Coronary artery (tissue), 2 donors: Measurements from ENCODE around the gene ARRB1.

ENCODE experiments used
- DNase-seq: peaks from one replicate; pipeline ENCODE4 v3.0.0-alpha.2; 2017; ENCODE audit warnings: low spot score
- H3K27ac ChIP-seq, 2 donors: fragments of 200-600 bp; sonication (generic); one replicate each; pipeline ENCODE4 v1.5.1; 2016 to 2019
- H3K4me3 ChIP-seq: fragments of 200-600 bp; sonication (generic); 2 replicates; pipeline ENCODE4 v1.5.1; 2016; ENCODE audit warnings: mild to moderate bottlenecking, moderate library complexity
- CTCF ChIP-seq: fragments of 200-600 bp; sonication (generic); IDR thresholded peaks from one replicate; pipeline ENCODE4 v1.5.1; 2019; ENCODE audit warnings: antibody characterized with exemption

Gene ARRB1

GRCh38 chr11:75326439-75326810, 25.0 kb downstream of the ARRB1 start:
- Histone ChIP-seq H3K4me3 (no peak overlapping the region), H3K27ac (no peak overlapping the region)
- TF ChIP-seq CTCF, result no peak
- no peak for DNase-seq

- no peak overlapping the region for H3K4me3 ChIP-seq
- TF ChIP-seq CTCF, result no peak
- peak overlapping the region in 1 of 2 donors; percentile 54 for H3K27ac ChIP-seq
- no peak for DNase-seq
These were observed 25.6 kb downstream of the ARRB1 start for GRCh38 chr11:75325713-75326438.

GRCh38 chr11:75324740-75325139, 26.7 kb downstream of the ARRB1 start:
- Histone ChIP-seq H3K27ac (peak overlapping the region in 1 of 2 donors; percentile 54), H3K4me3 (no peak overlapping the region)
- no peak for DNase-seq
- TF ChIP-seq CTCF, result no peak

GRCh38 chr11:75324189-75324588, 27.3 kb downstream of the ARRB1 start:
- H3K27ac ChIP-seq, result no peak overlapping the region
- no peak for DNase-seq

GRCh38 chr11:75323609-75324008, 27.9 kb downstream of the ARRB1 start:
- Histone ChIP-seq H3K27ac (no peak overlapping the region), H3K4me3 (no peak overlapping the region)
- TF ChIP-seq CTCF, result no peak
- DNase-seq, result no peak

More at GRCh38 chr11:75324189-75324588, 27.3 kb downstream of the ARRB1 start:
- no peak for TF ChIP-seq CTCF
- H3K4me3 ChIP-seq, result no peak overlapping the region

- Histone ChIP-seq H3K27ac (no peak overlapping the region), H3K4me3 (no peak overlapping the region)
- TF ChIP-seq CTCF, result no peak
- no peak for DNase-seq
These were observed 30.8 kb downstream of the ARRB1 start for GRCh38 chr11:75320643-75321042.

GRCh38 chr11:75320046-75320618, 31.3 kb downstream of the ARRB1 start:
- Histone ChIP-seq H3K4me3 (no peak overlapping the region), H3K27ac (no peak overlapping the region)
- TF ChIP-seq CTCF, result no peak
- no peak for DNase-seq
